Colon (tissue), 2 donors: ENCODE results near the gene SNX33.
"Not testable (repeated sequence)": the region's sequence is repeated elsewhere in the genome, so short reads cannot be mapped to it uniquely, and the experiment has no call there.

Experiments
- FAIRE-seq: peaks from 2 replicates; lab custom pipeline; 2012; peaks lifted over from hg19 to GRCh38; lab: Jason Lieb, UNC
- donor health status: control.
- donor health status: control.

Gene SNX33

GRCh38 chr15:75684648-75685047 lies 36.9 kb downstream of the SNX33 start:
- FAIRE-seq, result no peak

GRCh38 chr15:75685195-75685594 lies 37.5 kb downstream of the SNX33 start:
- FAIRE-seq, result no peak

- FAIRE-seq, result not testable (repeated sequence)
Observed at GRCh38 chr15:75686212-75686642, 38.5 kb downstream of the SNX33 start.

- FAIRE-seq, result no peak
Observed at GRCh38 chr15:75687486-75688277, 40.0 kb downstream of the SNX33 start.

- FAIRE-seq, result no peak
Observed at GRCh38 chr15:75688278-75688557, 40.5 kb downstream of the SNX33 start.

GRCh38 chr15:75688831-75689230 lies 41.1 kb downstream of the SNX33 start:
- FAIRE-seq, result no peak

- FAIRE-seq, result not testable (repeated sequence)
Observed at GRCh38 chr15:75689429-75689828, 41.7 kb downstream of the SNX33 start.

GRCh38 chr15:75692311-75692710 lies 44.6 kb downstream of the SNX33 start:
- FAIRE-seq, result not testable (repeated sequence)

- FAIRE-seq, result not testable (repeated sequence)
Observed at GRCh38 chr15:75693028-75693427, 45.3 kb downstream of the SNX33 start.

GRCh38 chr15:75693501-75694240 lies 46.0 kb downstream of the SNX33 start:
- FAIRE-seq, result no peak

- FAIRE-seq, result no peak
Observed at GRCh38 chr15:75694241-75695182, 46.8 kb downstream of the SNX33 start.

GRCh38 chr15:75695220-75695619 lies 47.5 kb downstream of the SNX33 start:
- FAIRE-seq, result no peak

- FAIRE-seq, result no peak
Observed at GRCh38 chr15:75695634-75696310, 48.1 kb downstream of the SNX33 start.

- FAIRE-seq, result no peak
Observed at GRCh38 chr15:75696311-75696720, 48.6 kb downstream of the SNX33 start.

- FAIRE-seq, result no peak
Observed at GRCh38 chr15:75696854-75697259, 49.1 kb downstream of the SNX33 start.

- no peak for FAIRE-seq
Observed at GRCh38 chr15:75697523-75697922, 49.8 kb downstream of the SNX33 start.

GRCh38 chr15:75697974-75698747 lies 50.4 kb downstream of the SNX33 start:
- not testable (repeated sequence) for FAIRE-seq

- FAIRE-seq, result not testable (repeated sequence)
Observed at GRCh38 chr15:75699517-75699916, 51.8 kb downstream of the SNX33 start.

- not testable (repeated sequence) for FAIRE-seq
Observed at GRCh38 chr15:75699961-75700874, 52.5 kb downstream of the SNX33 start.
